Endothelial cell of umbilical vein (primary cell): ENCODE data around the gene SIAE. TPM values are rescaled to one million over a fixed set of nuclear protein-coding genes. Genes with fewer than 3 reads are reported as not detected.

Source experiments
- BruUV-seq: library from RNA; stranded (reverse); fragments of 400-500 nt; replicated peaks from 2 replicates; lab custom pipeline; 2021; lab: Mats Ljungman, UMichigan
- CTCF ChIA-PET: fragments of 300-600, 350-600 bp; sonication (Branson Sonifier 250); formaldehyde crosslinking; loops from one replicate; lab custom pipeline; 2021; ENCODE audit warnings: antibody characterized with exemption, inconsistent platforms; lab: Charles Lee
- POLR2A ChIA-PET: fragments of 300-600, 350-600 bp; sonication (Branson Sonifier 250); formaldehyde crosslinking; loops from one replicate; lab custom pipeline; 2021; ENCODE audit warnings: antibody characterized with exemption, inconsistent platforms; lab: Charles Lee
- DNase-seq: peaks from one replicate; pipeline ENCODE4 v3.0.0-alpha.2; 2011; ENCODE audit warnings: low read depth, low spot score
- FAIRE-seq: peaks from 2 replicates; lab custom pipeline; 2011; peaks lifted over from hg19 to GRCh38; lab: Jason Lieb, UNC
- H2AFZ ChIP-seq: 2 replicates; pipeline ENCODE4 v1.6.0; 2012; ENCODE audit warnings: low read depth, low read length, control low read depth, inconsistent platforms
- H3K27ac ChIP-seq: 2 replicates; pipeline ENCODE4 v1.5.1; 2011; ENCODE audit warnings: low read depth, mild to moderate bottlenecking, control low read depth, low read length, moderate library complexity; ENCODE audit not compliant: insufficient read depth
- H3K27me3 ChIP-seq, 2 experiments: 2 replicates each; pipeline versions ENCODE4 v1.6.0 to v1.6.1; 2011; ENCODE audit warnings: low read length in 2 of 2, mixed read lengths in 1 of 2; ENCODE audit not compliant: control insufficient read depth in 2 of 2, insufficient read depth in 2 of 2
- H3K36me3 ChIP-seq, 2 experiments: 2 replicates in 1 of 2; 3 replicates in 1 of 2; pipeline ENCODE4 v1.5.1; 2011; ENCODE audit warnings: low read length in 2 of 2, mild to moderate bottlenecking in 1 of 2, moderate library complexity in 1 of 2; ENCODE audit not compliant: control insufficient read depth in 2 of 2, insufficient read depth in 2 of 2; ENCODE audit errors: extremely low read depth in 1 of 2
- H3K4me1 ChIP-seq: 3 replicates; pipeline ENCODE4 v1.5.1; 2011; ENCODE audit warnings: mild to moderate bottlenecking, low read length; ENCODE audit not compliant: control insufficient read depth, insufficient read depth; ENCODE audit errors: extremely low read depth
- H3K4me2 ChIP-seq: 2 replicates; pipeline ENCODE4 v1.6.1; 2011; ENCODE audit warnings: low read length, control low read depth, mixed read lengths; ENCODE audit not compliant: insufficient read depth
- H3K4me3 ChIP-seq, 3 experiments: fragments of 200-600 bp in 1 of 3; sonication (generic), shearing (Covaris generic) in 1 of 3; replicated peaks in 1 of 3; 2 replicates each; pipeline ENCODE4 v1.5.1; 2011 to 2016; ENCODE audit warnings: control low read depth in 3 of 3, low read length in 3 of 3, mild to moderate bottlenecking in 2 of 3, inconsistent platforms in 1 of 3, low read depth in 1 of 3, moderate library complexity in 1 of 3; ENCODE audit not compliant: insufficient read depth in 1 of 3
- H3K79me2 ChIP-seq: 2 replicates; pipeline ENCODE4 v1.6.0; 2012; ENCODE audit warnings: low read length, inconsistent platforms; ENCODE audit not compliant: control insufficient read depth, insufficient read depth
- H3K9ac ChIP-seq: replicated peaks from 2 replicates; pipeline ENCODE3; 2011; ENCODE audit warnings: low read length, control low read depth; ENCODE audit not compliant: insufficient read depth; ENCODE audit errors: extremely low read depth
- H3K9me1 ChIP-seq: replicated peaks from 3 replicates; pipeline ENCODE4 v1.6.0; 2011; ENCODE audit warnings: mild to moderate bottlenecking, low read length; ENCODE audit not compliant: control insufficient read depth, insufficient read depth; ENCODE audit errors: extremely low read depth
- H3K9me3 ChIP-seq: replicated peaks from 2 replicates; pipeline ENCODE4 v1.5.1; 2012; ENCODE audit warnings: low read length, inconsistent platforms; ENCODE audit not compliant: control insufficient read depth, insufficient read depth
- H4K20me1 ChIP-seq: replicated peaks from 2 replicates; pipeline ENCODE3; 2011; ENCODE audit warnings: mild to moderate bottlenecking, low read length; ENCODE audit not compliant: control insufficient read depth, insufficient read depth; ENCODE audit errors: extremely low read depth
- CTCF ChIP-seq, 2 donors: IDR thresholded peaks; 1 replicate in 1 of 2; 2 replicates in 1 of 2; pipeline ENCODE4 v1.5.1; 2011; ENCODE audit warnings: low read length in 2 of 2, mild to moderate bottlenecking in 2 of 2, moderate library complexity in 2 of 2, control low read depth in 1 of 2, inconsistent platforms in 1 of 2, low read depth in 1 of 2; ENCODE audit not compliant: insufficient read depth in 1 of 2; ENCODE audit errors: extremely low read depth in 1 of 2
- EZH2 ChIP-seq: IDR thresholded peaks from 2 replicates; pipeline ENCODE4 v1.6.1; 2012; ENCODE audit warnings: borderline replicate concordance, low read depth, mild to moderate bottlenecking, moderate library complexity, low read length, inconsistent platforms; ENCODE audit not compliant: severe bottlenecking
- FOS ChIP-seq: IDR thresholded peaks from 2 replicates; pipeline ENCODE4 v1.6.1; 2011; ENCODE audit warnings: mild to moderate bottlenecking, low read length, moderate library complexity, borderline replicate concordance; ENCODE audit not compliant: insufficient read depth
- GATA2 ChIP-seq: IDR thresholded peaks from 2 replicates; pipeline ENCODE4 v1.7.0; 2011; ENCODE audit warnings: low read depth, mild to moderate bottlenecking, moderate library complexity, mixed read lengths, low read length; ENCODE audit not compliant: insufficient read length, insufficient read depth
- JUN ChIP-seq: IDR thresholded peaks from 2 replicates; pipeline ENCODE4 v1.6.1; 2011; ENCODE audit warnings: borderline replicate concordance, low read depth; ENCODE audit not compliant: insufficient read length, insufficient read depth
- MAX ChIP-seq: IDR thresholded peaks from 2 replicates; pipeline ENCODE4 v1.6.1; 2011; ENCODE audit not compliant: insufficient read depth, insufficient read length
- MYC ChIP-seq: IDR thresholded peaks from one replicate; pipeline ENCODE4 v1.6.1; 2011; ENCODE audit warnings: mild to moderate bottlenecking, low read depth, low read length
- POLR2A ChIP-seq: IDR thresholded peaks from 2 replicates; pipeline ENCODE4 v1.6.1; 2012; ENCODE audit warnings: low read depth, mild to moderate bottlenecking, control low read depth, low read length
- POLR2AphosphoS5 ChIP-seq: IDR thresholded peaks from 2 replicates; pipeline ENCODE4 v1.6.1; 2012; ENCODE audit warnings: low read depth, mild to moderate bottlenecking, control low read depth, low read length, moderate library complexity; ENCODE audit not compliant: insufficient read depth
- dilution Hi-C: fragments of 300-500 bp; cut with MboI; formaldehyde crosslinking; loops from one replicate; pipeline ENCODE4 v1.15.0; 2019; ENCODE audit warnings: low sequenced_read_pairs; ENCODE audit not compliant: extremely low pct_ligation_motif_present
- intact Hi-C: fragments of 100-400 bp; cut with micrococcal nuclease; formaldehyde crosslinking; loops from one replicate; pipeline ENCODE4 v1.10.0; 2022
- polyA plus RNA-seq, 4 experiments: library from polyadenylated mRNA; depleted of rRNA in 3 of 4; stranded (reverse) in 3 of 4; unstranded in 1 of 4; fragments of >200 nt; gene quantifications; 2 replicates each; pipeline versions ENCODE4 v1.2.1 to v1.2.3, GENCODE V29; 2011 to 2012; ENCODE audit warnings: missing spikeins in 1 of 4
- total RNA-seq: library from RNA; stranded (reverse); gene quantifications from 2 replicates; pipeline ENCODE4 v1.2.3, GENCODE V29; 2021

SIAE gene
- total and polyA plus RNA-seq, 2 donors (not counting 3 experiments of a cell fraction or from before 2014, with no cell fraction given), result 16.9 to 23.9 TPM

DNA sequence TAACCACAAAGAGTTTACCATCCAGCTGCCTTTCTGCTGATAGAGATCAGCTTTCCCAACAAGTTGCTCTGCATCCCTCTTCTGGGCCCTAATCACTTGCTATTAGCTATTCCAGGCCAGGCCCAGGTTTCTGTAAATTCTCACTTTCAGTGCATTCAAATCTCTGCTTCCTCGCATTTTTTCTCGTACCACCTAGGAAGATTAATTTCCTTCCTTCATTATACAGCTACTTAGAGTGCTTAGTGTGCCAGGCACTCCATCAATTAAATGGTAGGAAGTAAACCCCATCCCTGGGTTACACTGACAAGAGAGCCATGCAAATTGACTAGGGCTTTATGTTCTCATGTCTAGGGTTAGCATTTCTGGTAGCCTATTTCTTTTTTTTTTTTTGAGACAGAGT is 9.7 kb downstream of the SIAE start:
- Histone ChIP-seq H4K20me1 (no peaks in the 10 kb centered on the region), H3K9me3 (no peaks in the 10 kb centered on the region), H3K4me1 (no peaks in the 10 kb centered on the region), H2AFZ (no peak overlapping the region), H3K9me1 (no peaks in the 10 kb centered on the region), H3K27ac (no peak overlapping the region), H3K9ac (no peak overlapping the region), H3K4me3 (no peak overlapping the region), H3K79me2 (no peaks in the 10 kb centered on the region), H3K27me3 (no peaks in the 10 kb centered on the region), H3K4me2 (no peak overlapping the region), H3K36me3 (no peaks in the 10 kb centered on the region)
- POLR2A ChIA-PET, result no interaction called here
- FAIRE-seq (no peak), DNase-seq (no peak)
- dilution Hi-C loops, result loop anchor here (10.0 kb wide), 1 partner anchor 171 kb away; no protein-coding TSS in a partner anchor
- TF ChIP-seq GATA2, result no peak
- TF ChIP-seq MYC, result no peak
- no peak for TF ChIP-seq FOS
- no peak for TF ChIP-seq MAX
- no peak for TF ChIP-seq JUN
- TF ChIP-seq CTCF (IDR thresholded peaks at IDR 0.05; ENCODE audit: extremely low read depth in 1 of 2, insufficient read depth in 1 of 2, low read depth in 1 of 2, low read length in 2 of 2), result no peak
- no peak for TF ChIP-seq EZH2
- no peak for TF ChIP-seq POLR2AphosphoS5
- TF ChIP-seq POLR2A, result no peak
- CTCF ChIA-PET, result interaction anchor here (1.1 to 3.1 kb wide), 8 partner anchors 10 to 203 kb away, joined by 3 to 21 read pairs (median 4); partner anchors contain the start of genes SIAE and SPA17
- intact Hi-C loops, result no loop called here
- BruUV-seq, result no TSS peak
